Activated T-cell treated with anti-CD3 and anti-CD28 coated beads, Interleukin-2, amount 50 U/mL, for 1 hour (primary cell): ENCODE results near the gene PILRA.
"Not testable (repeated sequence)": the region's sequence is repeated elsewhere in the genome, so short reads cannot be mapped to it uniquely, and the experiment has no call there.

Source experiments
- DNase-seq: peaks from one replicate; pipeline ENCODE4 v3.0.0-alpha.2; 2020

The PILRA gene

GRCh38 chr7:100381531-100382233, 8.4 kb downstream of the PILRA start:
- not testable (repeated sequence) for DNase-seq

- DNase-seq, result not testable (repeated sequence)
These were observed 9.1 kb downstream of the PILRA start for GRCh38 chr7:100382234-100382853.

- no peak for DNase-seq
These were observed 11.5 kb downstream of the PILRA start for GRCh38 chr7:100384628-100385294.

GRCh38 chr7:100386940-100387339, 13.7 kb downstream of the PILRA start:
- DNase-seq, result no peak

GRCh38 chr7:100387695-100388094, 14.4 kb downstream of the PILRA start:
- DNase-seq, result no peak

GRCh38 chr7:100389437-100390088, 16.3 kb downstream of the PILRA start:
- no peak for DNase-seq

GRCh38 chr7:100390286-100391009, 17.2 kb downstream of the PILRA start:
- DNase-seq, result no peak

GRCh38 chr7:100393233-100393905, 20.1 kb downstream of the PILRA start:
- no peak for DNase-seq

GRCh38 chr7:100394077-100394476, 20.8 kb downstream of the PILRA start:
- no peak for DNase-seq

- no peak for DNase-seq
These were observed 23.2 kb downstream of the PILRA start for GRCh38 chr7:100396421-100396982.

- DNase-seq, result no peak
These were observed 24.2 kb downstream of the PILRA start for GRCh38 chr7:100397315-100398081.

- DNase-seq, result no peak
These were observed 25.0 kb downstream of the PILRA start for GRCh38 chr7:100398239-100398638.

- no peak for DNase-seq
These were observed 26.8 kb downstream of the PILRA start for GRCh38 chr7:100400041-100400440.

- no peak for DNase-seq
These were observed 27.4 kb downstream of the PILRA start for GRCh38 chr7:100400656-100401055.

- no peak for DNase-seq
These were observed 28.5 kb downstream of the PILRA start for GRCh38 chr7:100401811-100402210.

GRCh38 chr7:100402241-100402640, 29.0 kb downstream of the PILRA start:
- no peak for DNase-seq

- no peak for DNase-seq
These were observed 33.5 kb downstream of the PILRA start for GRCh38 chr7:100406767-100407166.

GRCh38 chr7:100407285-100408180, 34.2 kb downstream of the PILRA start:
- DNase-seq, result peak; percentile 28

- no peak for DNase-seq
These were observed 37.8 kb downstream of the PILRA start for GRCh38 chr7:100411101-100411500.

- no peak for DNase-seq
These were observed 40.1 kb downstream of the PILRA start for GRCh38 chr7:100413346-100413745.
